ENCODE measurements around the gene RANBP17.
A peak's percentile ranks its signal among the peaks of the same experiment; 100 is the strongest.

Gene RANBP17

DNA sequence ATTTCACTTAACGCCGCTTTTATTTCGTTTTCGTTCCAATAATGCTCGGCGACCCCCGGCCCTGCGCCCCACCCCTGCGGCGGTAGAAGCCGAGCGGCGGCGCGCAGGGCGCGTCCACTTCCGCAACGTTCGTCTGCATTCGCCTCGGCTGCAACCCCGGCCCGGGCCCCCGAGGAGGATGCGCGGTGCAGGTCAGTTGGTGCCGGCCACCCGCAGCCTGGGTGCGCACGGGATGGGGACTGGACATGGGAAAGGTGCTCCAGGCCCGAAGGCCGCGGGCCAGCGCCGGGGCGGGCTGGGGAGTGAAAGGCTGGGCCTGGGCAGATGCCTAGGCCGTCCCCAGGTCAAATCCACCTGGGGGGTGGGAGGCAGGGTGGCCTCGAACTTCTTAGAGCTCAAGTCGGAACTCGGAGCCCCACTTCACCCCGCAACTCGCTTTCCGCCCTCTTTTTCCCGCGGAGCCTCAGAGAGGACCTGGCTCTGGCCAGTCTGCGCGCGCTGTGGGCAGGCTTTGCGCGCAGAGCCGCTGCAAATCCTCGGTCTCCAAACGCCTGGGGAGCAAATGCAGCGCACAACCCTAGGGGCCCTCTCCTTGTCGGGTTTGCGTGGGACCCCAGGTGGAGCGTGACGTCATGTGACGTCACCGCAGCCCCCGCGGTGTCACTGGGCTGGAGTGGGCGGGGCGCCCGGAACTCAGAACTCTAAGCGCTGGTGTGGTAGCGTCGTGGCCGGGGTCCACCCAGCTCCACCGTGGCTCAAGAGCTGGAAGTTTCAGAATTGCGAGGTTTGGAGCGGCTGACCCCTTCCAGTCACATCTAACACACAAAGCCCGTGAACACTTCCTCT, 450.5 kb downstream of the RANBP17 start:
- no peak for DNase-seq (ENCODE audit: extremely low read depth in 1 of 2, low read depth in 1 of 2)

DNA sequence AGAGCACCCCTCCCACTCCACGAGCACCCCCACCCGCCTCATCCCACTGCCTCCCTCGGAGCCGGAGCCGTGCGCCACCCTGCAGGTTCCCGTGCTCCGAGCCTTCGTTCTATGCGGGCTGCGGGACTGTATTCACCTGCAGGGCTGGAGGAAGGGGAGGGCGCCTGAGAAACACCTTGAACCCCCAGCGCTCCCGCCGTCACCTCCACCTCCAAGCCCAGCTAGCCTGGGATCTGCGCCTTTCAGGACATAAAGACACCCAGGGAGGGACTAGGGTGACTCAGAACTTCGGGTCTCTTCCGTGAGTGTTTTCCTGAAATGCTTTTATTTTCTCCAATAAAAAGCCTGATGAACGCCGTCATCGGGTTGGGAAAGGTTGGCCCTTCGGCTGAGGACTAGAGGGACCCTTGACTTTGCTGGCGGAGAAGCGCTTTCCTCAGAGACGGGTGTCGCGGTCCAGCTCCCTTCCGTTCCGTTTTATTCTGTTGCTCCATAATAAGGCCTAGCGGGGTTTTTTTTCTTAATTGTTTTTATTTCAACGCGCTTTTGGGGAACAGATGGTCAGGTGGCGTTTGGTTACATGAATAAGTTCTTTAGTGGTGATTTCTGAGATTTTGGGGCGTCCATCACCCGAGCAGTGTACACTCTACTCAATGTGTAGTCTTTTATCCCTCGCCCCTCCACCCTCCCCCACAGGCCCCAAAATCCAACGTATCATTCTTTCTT, 451.8 kb downstream of the RANBP17 start:
- no peak for DNase-seq (ENCODE audit: extremely low read depth in 1 of 2, low read depth in 1 of 2)

DNA sequence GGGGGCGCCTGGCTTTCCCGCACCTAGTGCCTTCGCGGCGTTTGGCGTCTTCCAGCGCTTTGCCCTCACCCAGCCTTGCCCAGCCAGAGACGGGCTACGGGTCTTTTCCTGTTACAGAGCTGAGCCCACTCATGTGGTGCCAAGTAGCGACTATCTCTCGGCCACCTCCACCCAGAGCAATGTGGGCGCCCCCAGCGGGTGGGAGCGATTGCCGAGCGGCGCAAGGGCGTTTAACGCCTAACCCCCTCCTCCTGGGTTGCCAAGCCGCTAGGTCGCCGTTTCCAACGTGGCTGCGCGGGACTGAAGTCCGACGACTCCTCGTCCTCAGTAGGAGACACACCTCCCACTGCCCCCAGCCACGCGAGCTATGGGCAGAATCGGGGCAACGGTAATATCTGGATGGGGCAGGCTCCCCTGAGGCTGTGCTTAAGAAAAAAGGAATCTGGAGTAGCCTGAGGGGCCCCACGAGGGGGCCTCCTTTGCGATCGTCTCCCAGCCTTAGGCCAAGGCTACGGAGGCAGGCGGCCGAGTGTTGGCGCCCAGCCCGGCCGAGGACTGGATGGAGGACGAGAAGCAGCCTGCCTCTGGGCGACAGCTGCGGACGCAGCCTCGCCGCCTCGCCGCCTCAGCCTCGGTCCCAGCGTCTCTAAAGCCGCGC, 453.0 kb downstream of the RANBP17 start:
- DNase-seq (ENCODE audit: extremely low read depth in 1 of 2, low read depth in 1 of 2): no peak

DNA sequence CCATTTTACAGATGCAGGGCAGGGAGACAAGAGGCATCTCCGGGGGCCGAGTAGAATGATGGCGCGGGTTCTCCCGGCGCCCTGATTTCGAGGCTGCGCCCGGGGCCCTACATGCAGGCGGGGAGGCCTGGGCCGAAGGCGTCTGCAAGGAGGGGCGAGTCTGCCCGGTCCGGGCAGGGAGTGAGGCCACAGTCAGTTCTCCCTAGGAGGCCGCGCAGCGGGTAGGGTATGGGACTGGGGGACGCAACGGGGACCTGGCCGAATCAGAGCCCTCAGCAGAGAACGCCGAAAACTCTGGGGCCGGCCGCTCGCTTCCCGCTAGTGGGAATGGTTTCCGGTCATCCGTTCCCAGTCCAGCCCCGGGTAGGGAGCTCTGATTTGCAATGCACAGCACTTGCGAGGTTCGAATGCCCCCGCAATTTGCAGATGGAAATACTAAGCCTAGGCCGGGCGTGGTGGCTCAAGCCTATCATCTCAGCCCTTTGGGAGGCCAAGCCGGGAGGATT, 453.6 kb downstream of the RANBP17 start:
- no peak for DNase-seq (ENCODE audit: extremely low read depth in 1 of 2, low read depth in 1 of 2)

DNA sequence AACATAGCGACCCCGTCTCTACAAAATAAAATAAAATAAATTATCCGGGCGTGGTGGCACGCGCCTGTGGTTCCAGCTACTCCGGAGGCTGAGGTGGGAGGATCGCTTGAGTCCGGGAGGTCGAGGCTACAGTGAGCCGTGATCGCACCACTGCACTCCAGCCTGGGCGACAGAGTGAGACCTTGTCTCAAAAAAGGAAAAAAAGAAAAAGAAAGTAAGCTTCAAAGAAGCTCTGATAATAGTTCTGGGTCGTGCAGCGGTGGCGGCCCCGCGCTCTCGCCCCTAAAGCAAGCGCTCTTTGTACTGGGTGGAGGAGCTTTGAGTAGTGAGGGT, 454.1 kb downstream of the RANBP17 start:
- DNase-seq (ENCODE audit: extremely low read depth in 1 of 2, low read depth in 1 of 2): no peak

DNA sequence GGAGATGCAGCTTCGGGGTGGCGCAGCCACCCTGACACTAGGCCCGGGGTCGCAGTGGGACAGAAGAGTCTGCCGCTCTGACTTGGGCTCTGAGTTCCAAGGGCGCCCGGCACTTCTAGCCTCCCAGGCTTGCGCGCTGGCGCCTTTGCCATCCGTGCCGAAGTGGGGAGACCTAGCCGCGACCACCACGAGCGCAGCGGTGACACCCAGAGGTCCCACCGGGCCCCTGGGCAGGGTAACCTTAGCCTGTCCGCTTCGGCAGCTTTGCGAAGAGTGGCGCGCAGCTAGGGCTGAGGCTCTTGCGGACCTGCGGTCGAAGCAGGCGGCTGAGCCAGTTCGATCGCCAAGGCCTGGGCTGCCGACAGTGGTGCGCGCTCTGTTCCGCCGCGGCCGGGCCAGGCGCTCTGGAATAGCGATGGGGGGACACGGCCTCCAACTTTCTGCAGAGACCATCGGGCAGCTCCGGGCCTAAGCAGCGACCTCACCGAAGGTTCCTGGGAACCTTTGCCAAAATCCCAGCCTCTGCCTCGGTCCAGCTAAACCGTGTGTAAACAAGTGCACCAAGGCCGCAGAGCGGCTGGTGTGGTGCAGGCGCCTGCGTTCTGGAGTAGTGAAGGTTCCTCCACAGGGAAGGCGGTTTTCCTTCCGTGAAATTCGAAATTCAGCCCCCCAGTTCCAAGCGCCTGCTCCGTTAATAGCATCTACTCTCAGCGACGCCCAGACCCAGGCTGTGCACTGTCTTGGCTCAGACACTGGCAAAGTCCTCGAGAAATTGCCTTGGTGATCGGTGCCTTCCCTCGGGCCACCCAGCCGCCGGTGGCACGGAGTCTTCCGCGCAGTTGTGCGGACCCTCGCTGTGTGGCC, 454.7 kb downstream of the RANBP17 start:
- DNase-seq (ENCODE audit: extremely low read depth in 1 of 2, low read depth in 1 of 2): no peak

DNA sequence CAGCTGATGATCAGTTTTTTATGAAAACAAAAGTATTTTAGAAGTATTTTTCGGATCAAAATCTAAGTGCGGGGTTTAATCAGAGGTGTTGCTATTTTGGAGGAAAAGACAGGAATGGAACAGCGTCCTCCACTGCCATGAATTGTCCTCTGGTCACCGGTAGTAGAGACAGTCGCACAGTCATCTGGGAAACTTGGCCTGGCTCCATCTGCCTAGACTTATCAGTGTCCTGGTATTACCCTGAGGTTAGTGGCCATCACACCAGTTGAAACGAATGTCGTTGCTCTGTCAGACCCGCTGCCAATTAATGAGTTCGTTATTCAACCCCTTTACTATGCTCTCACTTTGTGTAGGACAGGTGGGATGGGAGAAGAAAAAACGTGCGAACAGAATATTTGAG, 455.4 kb downstream of the RANBP17 start:
- no peak for DNase-seq (ENCODE audit: extremely low read depth in 1 of 2, low read depth in 1 of 2)

DNA sequence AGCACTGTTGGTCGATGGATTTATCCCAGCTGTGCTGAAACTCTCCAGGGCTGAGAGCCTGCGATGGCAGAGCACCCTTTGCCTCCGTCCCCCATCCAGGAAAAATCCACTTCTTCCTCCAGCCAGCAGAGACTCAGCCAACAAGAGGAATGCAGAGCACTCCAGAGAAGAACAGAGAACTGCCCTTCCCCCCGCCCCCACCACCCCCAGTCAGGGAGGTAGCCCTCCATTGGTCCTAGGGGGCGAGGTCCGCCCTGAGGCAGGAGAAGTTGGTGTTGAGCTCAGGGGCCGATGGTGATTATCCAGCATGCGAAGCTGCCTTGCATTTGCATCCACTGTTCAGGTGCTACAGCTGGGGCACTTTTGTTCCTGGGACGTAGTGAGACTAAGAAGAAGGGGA, 456.2 kb downstream of the RANBP17 start:
- DNase-seq (ENCODE audit: extremely low read depth in 1 of 2, low read depth in 1 of 2): no peak

DNA sequence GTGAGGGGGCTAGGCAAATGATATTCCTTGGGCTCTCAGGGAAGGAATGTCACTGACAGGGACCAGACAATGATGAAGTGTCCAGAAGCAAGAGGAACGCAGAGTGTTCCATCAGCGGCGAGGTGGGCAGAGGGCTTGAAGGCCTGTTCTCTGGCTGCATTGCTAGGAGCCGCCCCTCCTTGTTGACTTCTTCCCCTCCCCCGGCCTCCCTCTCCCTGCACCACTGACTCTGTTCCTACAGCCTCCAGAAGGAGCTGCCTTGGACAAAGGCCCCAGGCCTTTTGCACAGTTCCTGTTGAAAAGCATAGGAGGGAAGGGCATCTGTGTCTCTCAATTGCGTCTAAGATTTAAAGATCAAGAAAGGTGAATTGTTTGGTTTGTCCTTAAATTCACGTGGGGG, 459.6 kb downstream of the RANBP17 start:
- no peak for DNase-seq (ENCODE audit: extremely low read depth in 1 of 2, low read depth in 1 of 2)

DNA sequence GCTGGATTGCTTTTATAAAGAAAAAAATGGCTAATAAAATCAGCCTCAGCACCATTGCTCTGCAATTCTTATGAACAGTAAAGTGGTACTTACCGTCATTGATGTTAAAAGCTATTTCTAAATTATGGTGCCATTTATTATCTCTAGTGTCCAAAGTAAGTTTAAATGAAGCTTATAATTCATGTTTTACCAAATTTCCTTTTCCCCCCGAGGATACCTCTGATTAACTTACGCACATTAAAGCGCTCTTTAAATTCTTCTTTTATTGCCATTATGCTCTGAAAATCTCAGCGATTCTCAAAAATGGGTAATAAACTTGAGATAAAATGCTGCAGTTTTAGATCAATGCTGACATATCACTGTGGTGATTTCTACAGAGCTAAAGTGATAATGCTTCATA, 460.7 kb downstream of the RANBP17 start:
- DNase-seq (ENCODE audit: extremely low read depth in 1 of 2, low read depth in 1 of 2): no peak

DNA sequence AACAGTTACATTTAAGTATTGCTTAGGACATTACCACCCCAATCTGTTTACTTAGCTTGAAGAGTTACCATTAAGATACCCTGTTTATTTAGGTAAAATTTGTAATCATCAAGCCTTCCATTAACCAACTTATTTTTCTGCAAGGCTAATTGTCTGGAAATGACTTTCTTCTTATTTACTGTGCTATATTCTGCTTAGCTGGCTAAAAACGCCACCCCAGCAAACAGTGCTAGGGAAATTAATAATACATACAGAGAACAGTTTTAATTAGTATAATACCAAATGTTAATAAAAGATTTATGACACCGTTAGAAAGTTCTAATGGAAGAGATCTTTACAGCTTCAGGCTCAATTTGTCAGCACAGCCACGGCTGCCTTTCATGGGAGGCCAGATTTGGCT, 461.2 kb downstream of the RANBP17 start:
- DNase-seq (ENCODE audit: extremely low read depth in 1 of 2, low read depth in 1 of 2): no peak

DNA sequence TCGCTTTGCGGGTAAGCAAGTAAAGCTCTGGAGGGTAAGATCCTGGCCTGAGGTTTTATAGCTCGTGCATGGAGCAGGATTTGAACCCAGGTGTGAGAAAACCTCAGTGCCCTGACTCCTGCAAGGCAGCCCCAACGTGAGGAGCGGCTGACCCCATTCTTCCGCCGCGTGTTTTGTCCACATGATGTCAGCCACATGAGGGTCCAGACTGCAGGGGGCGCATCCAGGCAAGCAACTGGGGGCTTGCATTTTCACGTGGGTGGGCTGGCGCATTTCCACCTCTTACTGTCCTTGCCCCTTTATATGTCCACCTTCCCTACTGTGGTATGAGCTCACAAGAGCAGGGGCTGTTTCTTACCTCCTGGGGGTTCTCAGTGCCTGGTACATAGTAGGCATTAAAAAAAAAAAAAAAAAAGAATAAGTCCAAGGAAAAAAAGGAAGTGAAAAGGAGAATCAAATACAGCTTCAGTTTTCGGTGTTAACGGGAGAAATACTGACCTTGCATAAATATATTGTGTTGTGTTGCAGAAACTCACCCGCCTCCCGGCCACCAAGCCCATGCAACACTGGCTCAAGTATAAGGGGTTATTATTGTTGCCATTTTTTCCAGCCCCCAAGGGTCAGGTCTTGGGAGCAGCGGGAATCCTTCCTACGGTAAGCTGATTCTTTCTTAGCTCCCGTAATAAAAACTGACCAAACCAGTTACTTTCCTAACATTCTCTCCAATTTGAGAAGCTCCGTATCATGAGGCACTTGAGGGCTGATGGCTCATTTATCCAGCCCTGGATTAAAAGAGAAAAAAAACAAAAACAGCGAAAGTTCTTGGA, 462.2 kb downstream of the RANBP17 start:
- DNase-seq (ENCODE audit: extremely low read depth in 1 of 2, low read depth in 1 of 2): no peak

DNA sequence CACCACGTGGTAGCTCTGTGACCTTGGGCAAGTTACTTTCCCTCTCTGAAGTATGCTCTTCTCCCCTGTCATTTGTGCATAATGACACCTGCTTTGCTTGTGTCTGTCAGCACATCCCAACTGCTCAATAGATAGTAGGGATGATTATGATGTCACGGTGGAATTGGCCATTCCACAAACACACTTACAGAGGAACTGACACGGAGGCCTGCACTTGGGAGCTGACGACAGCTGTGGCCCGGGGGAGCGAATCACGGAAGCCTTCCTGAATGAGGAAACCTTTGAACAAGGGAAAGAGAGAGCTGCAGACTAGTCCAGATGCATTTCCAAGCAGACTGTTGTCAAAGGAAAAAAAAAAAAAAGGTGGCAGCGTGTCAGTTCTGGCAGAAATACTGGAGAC, 468.2 kb downstream of the RANBP17 start:
- DNase-seq (ENCODE audit: extremely low read depth in 1 of 2, low read depth in 1 of 2): no peak

DNA sequence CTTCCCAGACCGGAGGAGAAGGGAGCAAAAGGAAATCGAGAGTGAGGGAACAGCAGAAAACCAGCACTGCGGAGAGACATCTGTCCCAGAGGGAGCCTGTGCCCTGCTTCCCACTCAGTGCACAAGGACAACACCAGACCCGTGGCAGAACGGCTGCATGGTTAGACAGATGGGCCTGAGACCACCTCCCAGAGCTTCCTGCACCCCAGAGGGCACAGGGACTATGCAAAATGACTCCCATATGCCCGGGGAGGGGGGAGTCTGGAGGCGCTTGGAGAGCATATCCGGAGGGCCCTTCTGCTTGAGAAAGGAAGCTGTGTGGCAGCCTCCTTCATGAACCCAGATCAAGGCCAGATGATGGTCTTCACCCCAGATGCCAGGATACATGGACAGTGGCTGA, 473.8 kb downstream of the RANBP17 start:
- no peak for DNase-seq (ENCODE audit: extremely low read depth in 1 of 2, low read depth in 1 of 2)

DNA sequence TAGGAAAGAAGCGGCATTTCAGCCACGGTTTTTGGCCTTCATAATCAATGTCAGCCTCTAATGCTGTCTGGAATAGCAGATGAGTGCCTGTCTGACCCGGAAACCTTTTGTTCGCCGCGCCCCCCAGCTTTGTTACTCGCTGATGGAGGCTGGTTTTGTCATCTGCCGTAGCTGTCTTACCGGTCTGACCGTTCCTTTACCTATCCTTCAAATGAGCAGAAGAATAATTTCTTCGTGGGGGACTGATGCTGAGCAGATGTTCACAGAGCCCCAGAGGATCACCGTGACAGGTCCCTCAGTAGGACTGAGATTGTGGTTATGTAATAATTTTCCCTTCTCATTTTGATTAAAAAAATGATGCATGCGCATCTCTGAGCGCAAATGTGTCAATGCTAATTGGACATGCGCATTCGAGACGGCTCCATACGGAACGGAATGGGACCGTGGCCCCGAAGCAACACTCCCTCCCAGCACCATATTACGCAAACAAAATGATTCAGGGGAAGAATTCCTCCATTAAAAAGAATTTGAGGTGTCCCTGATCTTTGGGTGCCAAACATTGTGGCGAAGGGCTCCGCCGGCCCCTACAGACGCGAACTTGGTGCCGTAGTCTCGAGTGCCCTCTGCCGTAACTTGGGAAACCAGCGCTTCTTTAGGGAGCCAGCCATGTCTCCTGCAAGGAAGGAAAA, 474.8 kb downstream of the RANBP17 start:
- no peak for DNase-seq (ENCODE audit: extremely low read depth in 1 of 2, low read depth in 1 of 2)

DNA sequence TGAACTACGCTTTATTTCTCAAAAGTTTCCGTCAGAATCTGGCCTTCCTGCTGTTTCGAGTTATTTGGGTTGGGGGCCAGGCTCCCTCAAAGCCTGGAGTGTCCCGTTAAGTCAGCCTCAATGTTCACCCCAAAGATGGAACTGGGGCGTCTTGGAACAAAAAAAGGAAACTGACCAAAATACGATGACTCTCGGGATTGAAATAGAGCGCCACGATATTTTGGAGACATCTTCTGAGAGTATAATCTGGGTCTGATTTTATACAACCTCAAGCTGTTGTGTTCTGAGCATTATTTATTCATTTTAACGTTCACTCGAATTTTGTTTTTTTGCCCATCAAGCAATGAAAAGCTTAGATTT, 475.4 kb downstream of the RANBP17 start:
- no peak for DNase-seq (ENCODE audit: extremely low read depth in 1 of 2, low read depth in 1 of 2)

DNA sequence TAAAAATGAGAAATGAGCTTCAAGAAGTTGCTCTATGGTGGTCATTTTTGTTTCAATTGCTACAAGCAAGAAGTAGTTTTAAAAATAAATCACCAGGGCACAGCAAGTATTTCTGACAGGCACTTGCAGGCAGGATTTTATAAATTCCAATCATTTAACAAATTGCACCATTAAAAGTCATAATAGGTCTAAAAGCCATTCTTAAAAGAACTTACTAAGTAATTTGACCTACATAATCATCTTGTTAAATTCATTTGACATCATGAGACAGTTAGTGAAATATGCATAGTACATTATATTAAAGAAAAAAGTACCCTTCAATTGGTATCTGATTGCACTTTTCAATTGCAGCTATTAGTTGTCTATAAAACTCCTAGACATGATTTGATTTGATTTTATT, 478.2 kb downstream of the RANBP17 start:
- no peak for DNase-seq (ENCODE audit: extremely low read depth in 1 of 2, low read depth in 1 of 2)

DNA sequence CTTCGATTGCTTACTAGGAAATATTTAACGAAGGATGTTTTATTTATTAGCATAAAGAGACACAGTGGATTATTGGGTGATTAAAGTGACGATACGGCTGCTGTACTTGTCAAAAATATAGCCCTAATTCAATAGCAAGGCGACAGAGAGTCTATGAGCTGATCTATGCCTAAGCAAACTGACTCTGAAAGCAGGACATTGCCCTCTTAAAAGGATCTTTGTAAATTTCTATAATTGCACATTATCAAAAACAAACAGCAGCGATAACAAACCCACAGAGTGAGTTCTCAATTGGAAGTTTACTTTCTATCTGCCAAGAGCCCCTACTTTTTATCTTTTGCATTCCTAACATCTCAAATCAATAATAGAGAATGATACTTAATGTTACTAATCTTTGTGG, 478.7 kb downstream of the RANBP17 start:
- DNase-seq (ENCODE audit: extremely low read depth in 1 of 2, low read depth in 1 of 2): no peak

DNA sequence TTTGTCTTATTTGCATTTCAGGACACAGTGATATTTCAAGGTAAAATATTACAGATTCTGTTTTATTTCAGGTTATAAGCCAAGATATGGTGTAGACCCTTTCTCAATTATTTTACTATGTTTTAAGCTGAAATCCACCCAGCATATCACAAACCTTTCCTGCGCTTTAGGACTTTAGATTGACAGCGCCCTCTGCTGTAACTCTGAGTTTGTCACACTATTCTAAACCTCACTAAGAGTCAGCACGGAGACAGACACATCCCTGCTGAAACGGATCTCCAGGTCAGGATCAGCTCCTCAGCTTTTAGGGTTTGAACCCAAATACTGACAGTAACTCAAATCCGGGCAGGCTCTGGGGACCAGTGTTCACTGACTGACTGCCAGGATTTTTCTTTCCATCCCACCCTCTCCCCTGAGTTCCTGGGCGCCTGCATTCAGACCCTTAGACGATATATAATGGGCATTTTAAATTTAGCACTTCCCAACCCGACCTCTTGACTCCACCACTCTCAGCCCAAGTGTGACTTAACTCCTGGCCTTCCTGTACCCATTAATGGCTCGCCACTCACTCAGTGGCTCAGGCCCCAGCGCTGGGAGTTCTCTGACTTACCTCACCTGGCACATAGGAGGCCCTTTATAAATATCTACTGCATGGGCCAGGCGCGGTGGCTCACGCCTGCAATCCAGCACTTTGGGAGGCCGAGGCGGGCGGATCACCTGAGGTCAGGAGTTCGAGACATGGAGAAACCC, 480.7 kb downstream of the RANBP17 start:
- DNase-seq (ENCODE audit: extremely low read depth in 1 of 2, low read depth in 1 of 2): peak in 1 of 2 donors; percentile 6

Data from stimulated activated CD8-positive, alpha-beta memory T cell treated with anti-CD3 and anti-CD28 coated beads, Interleukin-7, amount 100 ng/mL, for 48 hours (primary cell).